ENCODE measurements around the gene ATF7IP2.
"Not testable (repeated sequence)": the region's sequence is repeated elsewhere in the genome, so short reads cannot be mapped to it uniquely, and the experiment has no call there.

Gene ATF7IP2

GRCh38 chr16:10385725-10386516 lies at the start of gene ATF7IP2:
TSS of gene ATF7IP2 (plus strand) at chr16:10386061. CDS start at chr16:10430621, 44,560 bp downstream.
- DNase-seq (ENCODE audit: low spot score): peak; percentile 49

GRCh38 chr16:10338426-10338825 lies 47.4 kb upstream of the ATF7IP2 start:
- DNase-seq (ENCODE audit: low spot score): no peak

- no peak for DNase-seq (ENCODE audit: low spot score)
Observed at GRCh38 chr16:10339777-10340732, 45.8 kb upstream of the ATF7IP2 start.

GRCh38 chr16:10343124-10343760 lies 42.6 kb upstream of the ATF7IP2 start:
- DNase-seq (ENCODE audit: low spot score): no peak

- DNase-seq (ENCODE audit: low spot score): not testable (repeated sequence)
Observed at GRCh38 chr16:10344699-10345098, 41.2 kb upstream of the ATF7IP2 start.

GRCh38 chr16:10345629-10346028 lies 40.2 kb upstream of the ATF7IP2 start:
- no peak for DNase-seq (ENCODE audit: low spot score)

- DNase-seq (ENCODE audit: low spot score): no peak
Observed at GRCh38 chr16:10349851-10350250, 36.0 kb upstream of the ATF7IP2 start.

GRCh38 chr16:10352262-10352661 lies 33.6 kb upstream of the ATF7IP2 start:
- no peak for DNase-seq (ENCODE audit: low spot score)

- no peak for DNase-seq (ENCODE audit: low spot score)
Observed at GRCh38 chr16:10355589-10355988, 30.3 kb upstream of the ATF7IP2 start.

GRCh38 chr16:10356870-10357842 lies 28.7 kb upstream of the ATF7IP2 start:
- no peak for DNase-seq (ENCODE audit: low spot score)

GRCh38 chr16:10361747-10362076 lies 24.1 kb upstream of the ATF7IP2 start:
- DNase-seq (ENCODE audit: low spot score): not testable (repeated sequence)

- DNase-seq (ENCODE audit: low spot score): no peak
Observed at GRCh38 chr16:10362077-10362863, 23.6 kb upstream of the ATF7IP2 start.

- not testable (repeated sequence) for DNase-seq (ENCODE audit: low spot score)
Observed at GRCh38 chr16:10362864-10363197, 23.0 kb upstream of the ATF7IP2 start.

- not testable (repeated sequence) for DNase-seq (ENCODE audit: low spot score)
Observed at GRCh38 chr16:10366619-10367018, 19.2 kb upstream of the ATF7IP2 start.

GRCh38 chr16:10367616-10368188 lies 18.2 kb upstream of the ATF7IP2 start:
- no peak for DNase-seq (ENCODE audit: low spot score)

GRCh38 chr16:10368969-10369551 lies 16.8 kb upstream of the ATF7IP2 start:
- DNase-seq (ENCODE audit: low spot score): no peak

GRCh38 chr16:10370096-10370726 lies 15.7 kb upstream of the ATF7IP2 start:
- DNase-seq (ENCODE audit: low spot score): no peak

GRCh38 chr16:10371592-10371991 lies 14.3 kb upstream of the ATF7IP2 start:
- no peak for DNase-seq (ENCODE audit: low spot score)

- no peak for DNase-seq (ENCODE audit: low spot score)
Observed at GRCh38 chr16:10373556-10373955, 12.3 kb upstream of the ATF7IP2 start.
